Raji (cell line): Measurements from ENCODE around the gene S100A1.
A peak's percentile ranks its signal among the peaks of the same experiment; 100 is the strongest.

ENCODE experiments used
- POLR2A ChIP-seq: IDR thresholded peaks from 2 replicates; pipeline ENCODE4 v1.6.1; 2011; ENCODE audit warnings: low read depth, low read length, control low read depth; ENCODE audit not compliant: insufficient read depth

S100A1 gene

GRCh38 chr1:153659175-153659534 lies 30.9 kb downstream of the S100A1 start:
- no peak for TF ChIP-seq POLR2A

GRCh38 chr1:153659656-153660055 lies 31.4 kb downstream of the S100A1 start:
- TF ChIP-seq POLR2A = no peak

GRCh38 chr1:153661111-153661708 lies 33.0 kb downstream of the S100A1 start:
- no peak for TF ChIP-seq POLR2A

DNA sequence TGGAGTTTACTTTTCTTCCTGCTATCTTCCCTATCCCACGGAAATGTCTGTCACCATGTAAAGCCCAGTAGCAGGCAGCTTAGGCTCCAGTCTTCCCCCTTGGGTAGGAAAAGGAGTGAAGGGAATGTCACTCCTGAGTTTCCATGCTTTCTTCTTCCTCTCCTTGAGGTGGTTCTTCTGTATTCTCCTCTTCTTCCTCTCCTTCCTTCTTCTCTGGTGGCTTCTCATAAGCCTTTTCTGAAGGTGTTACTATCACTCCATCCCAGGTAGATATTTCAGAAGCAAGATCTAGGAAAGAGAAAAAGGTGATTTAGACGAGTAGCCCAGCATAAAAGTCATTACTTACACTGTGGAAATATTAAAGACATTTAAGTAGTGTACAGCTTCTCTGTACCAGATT lies 34.0 kb downstream of the S100A1 start:
- no peak for TF ChIP-seq POLR2A

GRCh38 chr1:153663211-153663610 lies 35.0 kb downstream of the S100A1 start:
- TF ChIP-seq POLR2A = no peak

GRCh38 chr1:153667439-153667838 lies 39.2 kb downstream of the S100A1 start:
- TF ChIP-seq POLR2A = no peak

- TF ChIP-seq POLR2A = no peak
These were observed 41.4 kb downstream of the S100A1 start for GRCh38 chr1:153669606-153670005.

DNA sequence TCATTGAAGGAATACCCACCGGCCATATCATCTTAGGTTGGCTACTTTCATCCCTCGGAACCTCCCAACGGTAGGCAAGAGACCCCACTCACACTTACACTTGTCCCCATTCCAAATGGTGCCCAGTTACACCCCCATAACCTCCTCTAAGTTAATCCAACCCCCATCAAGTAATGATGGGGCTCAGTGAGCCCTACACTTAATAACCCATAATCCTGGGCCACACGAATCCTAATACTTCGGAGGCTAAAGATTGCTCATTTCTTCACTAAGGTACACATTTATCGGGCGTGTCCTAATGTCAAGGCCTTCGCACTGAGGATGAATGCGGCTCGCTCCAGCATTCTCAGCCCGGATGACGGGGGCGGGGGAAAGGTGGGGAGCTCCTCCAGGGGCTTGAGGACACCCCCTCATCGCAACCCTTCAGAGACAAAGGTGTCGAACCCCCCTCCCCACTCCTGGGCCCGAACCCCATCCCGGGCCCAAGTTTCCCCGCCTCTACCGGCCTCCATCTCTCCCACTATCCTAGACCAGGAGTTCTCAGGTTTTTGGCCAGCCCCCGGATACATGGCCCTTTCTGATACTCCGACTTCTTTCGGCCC lies 42.1 kb downstream of the S100A1 start:
- TF ChIP-seq POLR2A = no peak

DNA sequence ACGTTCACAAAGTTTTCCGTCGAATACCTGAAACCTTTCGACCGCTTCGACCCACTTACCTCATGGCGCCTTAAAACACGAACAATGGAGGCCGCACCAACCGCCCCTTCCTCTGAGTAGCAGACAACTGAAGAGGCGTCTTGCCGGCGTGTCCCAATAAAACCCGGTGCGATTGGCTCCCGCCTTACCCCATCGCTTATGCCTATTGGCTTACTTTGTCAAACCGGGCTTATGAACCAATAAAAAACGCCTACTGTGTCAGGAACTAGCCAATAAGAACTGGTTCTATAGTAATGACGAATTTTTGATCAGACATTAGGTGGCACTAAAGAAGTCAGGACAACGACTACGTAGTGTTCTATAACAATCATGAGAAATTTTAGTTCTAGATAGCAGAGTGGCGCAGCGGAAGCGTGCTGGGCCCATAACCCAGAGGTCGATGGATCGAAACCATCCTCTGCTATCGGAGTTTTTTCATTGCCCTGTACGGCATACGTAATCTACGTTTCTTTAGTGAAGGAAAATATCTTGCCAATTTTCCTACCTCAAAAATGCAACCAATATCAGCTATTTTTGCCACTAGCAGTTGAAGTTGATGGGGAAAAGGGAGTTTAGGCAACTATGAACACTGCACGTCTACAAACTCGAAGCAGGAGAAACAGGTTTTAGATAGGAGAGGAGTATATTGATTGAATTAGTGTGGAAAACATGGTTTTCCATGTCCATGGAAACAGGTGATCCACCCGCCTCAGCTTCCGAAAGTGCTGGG lies 42.8 kb downstream of the S100A1 start, which contains the start of gene ILF2:
TSS of gene ILF2 (minus strand) at position 135 of the 769 bp plus-strand sequence. CDS start at position 64, 71 bp downstream.
- TF ChIP-seq POLR2A = peak; percentile 92

DNA sequence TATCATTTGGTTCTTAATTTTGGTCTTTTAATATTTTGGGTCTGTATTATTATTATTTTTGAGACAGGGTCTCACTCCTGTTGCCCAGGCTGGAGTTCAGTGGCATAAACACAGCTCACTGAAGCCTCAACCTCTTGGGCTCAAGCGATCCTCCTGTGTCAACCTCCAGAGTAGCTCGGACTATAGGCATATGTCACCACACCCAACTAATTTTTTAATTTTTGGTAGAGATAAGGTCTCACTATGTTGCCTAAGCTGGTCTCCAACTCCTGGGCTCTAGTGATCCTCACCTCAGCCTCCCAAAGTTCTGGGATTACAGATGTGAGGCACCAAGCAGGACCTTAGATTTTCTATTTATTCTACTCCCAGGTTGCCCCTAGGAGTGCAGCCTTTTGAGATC lies 45.3 kb downstream of the S100A1 start:
- no peak for TF ChIP-seq POLR2A

- no peak for TF ChIP-seq POLR2A
These were observed 49.7 kb downstream of the S100A1 start for GRCh38 chr1:153677718-153678518.

DNA sequence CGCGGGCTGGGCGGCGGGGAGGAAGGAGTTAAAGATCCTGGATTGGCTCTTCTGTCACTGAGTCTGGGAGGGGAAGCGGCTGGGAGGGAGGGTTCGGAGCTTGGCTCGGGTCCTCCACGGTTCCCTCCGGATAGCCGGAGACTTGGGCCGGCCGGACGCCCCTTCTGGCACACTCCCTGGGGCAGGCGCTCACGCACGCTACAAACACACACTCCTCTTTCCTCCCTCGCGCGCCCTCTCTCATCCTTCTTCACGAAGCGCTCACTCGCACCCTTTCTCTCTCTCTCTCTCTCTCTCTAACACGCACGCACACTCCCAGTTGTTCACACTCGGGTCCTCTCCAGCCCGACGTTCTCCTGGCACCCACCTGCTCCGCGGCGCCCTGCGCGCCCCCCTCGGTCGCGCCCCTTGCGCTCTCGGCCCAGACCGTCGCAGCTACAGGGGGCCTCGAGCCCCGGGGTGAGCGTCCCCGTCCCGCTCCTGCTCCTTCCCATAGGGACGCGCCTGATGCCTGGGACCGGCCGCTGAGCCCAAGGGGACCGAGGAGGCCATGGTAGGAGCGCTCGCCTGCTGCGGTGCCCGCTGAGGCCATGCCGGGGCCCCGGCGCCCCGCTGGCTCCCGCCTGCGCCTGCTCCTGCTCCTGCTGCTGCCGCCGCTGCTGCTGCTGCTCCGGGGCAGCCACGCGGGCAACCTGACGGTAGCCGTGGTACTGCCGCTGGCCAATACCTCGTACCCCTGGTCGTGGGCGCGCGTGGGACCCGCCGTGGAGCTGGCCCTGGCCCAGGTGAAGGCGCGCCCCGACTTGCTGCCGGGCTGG lies 50.5 kb downstream of the S100A1 start, which contains the start of gene NPR1:
TSS of gene NPR1 (plus strand) at position 170 of the 818 bp plus-strand sequence. CDS start at position 591, 421 bp downstream.
- TF ChIP-seq POLR2A = no peak

- no peak for TF ChIP-seq POLR2A
These were observed 51.3 kb downstream of the S100A1 start for GRCh38 chr1:153679337-153680119.

GRCh38 chr1:153680120-153680403 lies 51.8 kb downstream of the S100A1 start:
- no peak for TF ChIP-seq POLR2A
